Activated naive CD8-positive, alpha-beta T cell treated with anti-CD3 and anti-CD28 coated beads, Interleukin-2, amount 10 ng/mL, durations not matched to agents 7 days and 5 days (primary cell): ENCODE measurements around the gene ABCC3. TPM values are rescaled to one million over a fixed set of nuclear protein-coding genes. Genes with fewer than 3 reads are reported as not detected.

Experiments used
- ATAC-seq: fragments of 150-1000 bp; cut with Tn5 transposase; one replicate; pipeline ENCODE4 v1.10.0; 2021; ENCODE audit warnings: low read depth, moderate library complexity
- POLR2A ChIA-PET: fragments of 350-600 bp; sonication (Branson Sonifier 250); formaldehyde crosslinking; loops from one replicate; lab custom pipeline; 2021; ENCODE audit warnings: antibody characterized with exemption; lab: Charles Lee
- DNase-seq: peaks from one replicate; pipeline ENCODE4 v3.0.0; 2021
- H3K27ac Mint-ChIP-seq: one replicate; pipeline ENCODE4 v1.8.0; 2022; ENCODE audit warnings: mild to moderate bottlenecking, mixed read lengths
- H3K27me3 Mint-ChIP-seq: one replicate; pipeline ENCODE4 v1.8.0; 2022; ENCODE audit warnings: mild to moderate bottlenecking, moderate library complexity, mixed read lengths
- H3K36me3 Mint-ChIP-seq: one replicate; pipeline ENCODE4 v1.8.0; 2021; ENCODE audit warnings: mild to moderate bottlenecking, mixed read lengths
- H3K4me1 Mint-ChIP-seq: one replicate; pipeline ENCODE4 v1.8.0; 2021; ENCODE audit warnings: mixed read lengths
- H3K4me3 Mint-ChIP-seq: one replicate; pipeline ENCODE4 v1.8.0; 2022; ENCODE audit warnings: mild to moderate bottlenecking, moderate library complexity, mixed read lengths
- H3K9me3 Mint-ChIP-seq: one replicate; pipeline ENCODE4 v1.8.0; 2021; ENCODE audit warnings: mixed read lengths
- total RNA-seq, 2 experiments: library from RNA; stranded (reverse); gene quantifications; one replicate each; pipeline ENCODE4 v1.2.3, GENCODE V29; 2021

Gene ABCC3
- total RNA-seq, 2 experiments from 2014 or later, result 0.77 to 1.4 TPM

DNA sequence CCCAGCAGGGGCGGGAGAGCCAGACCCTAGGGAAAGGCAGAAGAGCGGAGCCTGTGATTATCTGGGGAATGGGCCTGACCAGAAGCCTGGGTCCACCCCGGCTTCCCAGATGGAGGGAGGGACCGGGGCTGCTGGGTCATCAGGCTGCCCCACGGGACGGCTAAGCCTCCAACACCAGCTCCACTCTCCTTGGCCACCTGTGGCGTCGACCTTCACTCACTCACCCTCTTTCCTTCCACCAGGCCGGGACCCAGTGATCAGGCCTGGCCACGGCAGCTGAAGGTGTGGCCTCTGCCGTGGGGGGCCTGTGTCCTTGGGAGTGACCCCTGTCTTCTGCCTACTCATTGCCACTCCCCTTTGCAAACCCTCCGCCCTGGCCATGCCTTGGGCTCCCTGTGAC lies 22.4 kb upstream of the ABCC3 start:
- no peak for ATAC-seq
- no peak for DNase-seq
- H3K4me1 Mint-ChIP-seq, result peaks cover 5% of the 10 kb centered on the region
- no peak overlapping the region for H3K4me3 Mint-ChIP-seq
- POLR2A ChIA-PET, result interaction anchor here (0.5 kb wide), 1 partner anchor 107 kb away, joined by 3 read pairs; the partner anchor contains the start of gene LUC7L3
- no peak overlapping the region for H3K27ac Mint-ChIP-seq
- no peaks in the 10 kb centered on the region for H3K36me3 Mint-ChIP-seq
- peaks cover 19% of the 10 kb centered on the region for H3K27me3 Mint-ChIP-seq
- no peaks in the 10 kb centered on the region for H3K9me3 Mint-ChIP-seq

DNA sequence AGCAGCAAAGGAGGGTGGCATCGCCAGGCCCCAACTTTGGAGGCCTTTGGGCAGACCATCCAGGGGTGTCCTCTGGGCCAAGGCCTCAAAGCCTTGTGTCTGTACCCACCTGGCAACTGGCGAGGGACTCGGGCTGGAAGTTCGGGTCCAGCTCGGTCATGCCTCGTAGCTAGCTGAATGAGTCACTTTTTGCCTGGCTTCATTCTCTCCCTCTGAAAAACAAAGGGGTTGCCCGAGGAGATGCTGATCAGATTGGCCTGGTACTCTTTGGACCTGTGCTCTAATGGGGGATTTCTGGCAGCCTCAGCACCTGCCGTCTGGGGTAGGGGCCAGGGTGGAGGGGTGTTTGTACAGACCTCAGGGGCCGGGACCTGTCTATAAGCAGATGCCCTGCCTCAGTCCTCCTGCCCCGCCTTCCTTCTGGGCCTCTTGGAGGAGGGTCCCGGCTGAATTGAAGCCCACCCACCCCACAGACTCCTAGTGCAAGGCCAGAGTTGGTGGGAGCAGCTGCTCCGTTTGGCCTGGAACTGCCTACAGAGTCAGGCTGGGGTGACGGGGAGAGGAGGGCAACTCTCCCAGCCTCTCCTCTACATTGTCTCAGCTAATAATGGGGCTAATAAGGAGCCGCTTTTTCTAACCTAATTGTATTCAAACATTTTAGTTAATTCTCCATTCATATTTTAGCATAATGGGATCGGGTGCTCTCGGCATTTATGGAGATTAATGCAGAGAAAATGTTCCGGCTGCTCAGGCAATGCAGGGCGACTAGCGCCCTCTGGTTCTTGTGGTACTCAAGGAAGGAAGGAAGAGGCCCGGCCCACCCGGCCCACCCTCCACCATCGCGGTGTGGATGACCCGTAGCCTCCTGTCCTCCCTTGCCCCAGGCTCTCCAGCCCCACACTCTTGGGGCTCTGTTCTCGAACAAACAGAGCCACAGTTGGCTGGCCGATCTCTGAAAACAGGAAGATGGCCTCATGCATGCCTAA lies 21.4 kb upstream of the ABCC3 start:
- Mint-ChIP-seq H3K36me3 (no peaks in the 10 kb centered on the region), H3K9me3 (no peaks in the 10 kb centered on the region), H3K27ac (no peak overlapping the region), H3K4me3 (no peak overlapping the region), H3K27me3 (peaks cover 17% of the 10 kb centered on the region), H3K4me1 (peaks cover 5% of the 10 kb centered on the region)
- no peak for DNase-seq
- no peak for ATAC-seq
- POLR2A ChIA-PET, result no interaction called here

DNA sequence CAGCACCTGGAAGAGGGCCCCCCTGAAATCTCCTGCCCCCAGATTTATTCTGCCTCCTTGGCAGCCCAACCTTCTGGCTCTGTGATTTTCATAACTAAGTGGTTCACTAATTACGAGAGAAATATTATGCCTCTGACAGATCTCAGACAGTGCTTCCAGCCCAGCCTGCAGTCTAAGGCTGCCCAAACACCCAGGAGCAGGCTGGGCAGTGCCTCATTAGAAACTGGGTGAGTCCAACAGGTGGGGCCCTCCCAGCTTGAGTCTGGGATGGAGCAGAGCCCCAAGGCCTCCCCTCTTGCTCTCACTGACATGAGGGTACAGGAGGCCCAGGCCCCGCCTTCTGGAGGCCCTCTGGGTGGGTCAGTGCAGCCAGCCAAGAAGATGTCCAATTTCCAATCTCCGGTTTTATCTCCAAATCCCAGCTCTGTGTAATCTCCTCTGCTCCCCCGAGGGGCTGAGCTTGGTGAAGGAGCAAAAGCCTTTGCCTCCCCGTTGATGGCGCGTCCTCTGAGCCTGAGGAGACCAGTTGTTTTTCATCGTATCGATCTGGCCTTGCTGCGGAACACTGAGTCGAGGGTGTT lies 20.1 kb upstream of the ABCC3 start:
- DNase-seq (no peak), ATAC-seq (peak; percentile 24)
- H3K36me3 Mint-ChIP-seq, result no peaks in the 10 kb centered on the region
- no peak overlapping the region for H3K4me3 Mint-ChIP-seq
- H3K9me3 Mint-ChIP-seq, result no peaks in the 10 kb centered on the region
- peaks cover 10% of the 10 kb centered on the region for H3K4me1 Mint-ChIP-seq
- peak overlapping the region; percentile 75 for H3K27ac Mint-ChIP-seq
- POLR2A ChIA-PET, result no interaction called here
- H3K27me3 Mint-ChIP-seq, result peaks cover 17% of the 10 kb centered on the region

GRCh38 chr17:50615828-50616227 lies 18.9 kb upstream of the ABCC3 start:
- H3K4me1 Mint-ChIP-seq, result peaks cover 10% of the 10 kb centered on the region
- H3K27me3 Mint-ChIP-seq, result peaks cover 20% of the 10 kb centered on the region
- POLR2A ChIA-PET, result no interaction called here
- H3K4me3 Mint-ChIP-seq, result no peak overlapping the region
- H3K9me3 Mint-ChIP-seq, result no peaks in the 10 kb centered on the region
- no peaks in the 10 kb centered on the region for H3K36me3 Mint-ChIP-seq
- ATAC-seq (no peak), DNase-seq (no peak)
- no peak overlapping the region for H3K27ac Mint-ChIP-seq

DNA sequence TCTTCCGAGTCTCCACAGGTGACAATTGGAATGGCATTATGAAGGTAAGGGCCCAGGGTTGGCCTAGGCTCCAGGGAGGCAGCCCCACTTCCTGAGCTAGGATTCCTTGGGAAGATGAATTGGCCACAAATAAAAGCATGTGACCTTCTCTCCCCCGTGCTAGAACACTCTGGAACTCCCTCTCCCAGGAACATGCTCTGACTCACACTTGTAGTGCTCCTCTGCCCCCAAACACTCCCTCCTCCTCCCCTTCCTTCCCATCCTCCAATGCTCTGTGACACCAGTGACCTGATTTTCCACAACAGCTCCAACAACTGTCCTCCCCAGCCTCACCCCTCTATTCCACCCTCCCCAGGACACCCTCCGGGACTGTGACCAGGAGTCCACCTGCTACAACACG lies 16.4 kb upstream of the ABCC3 start:
- ATAC-seq (no peak), DNase-seq (no peak)
- H3K9me3 Mint-ChIP-seq, result no peaks in the 10 kb centered on the region
- POLR2A ChIA-PET, result no interaction called here
- H3K27ac Mint-ChIP-seq, result no peak overlapping the region
- no peak overlapping the region for H3K4me3 Mint-ChIP-seq
- H3K36me3 Mint-ChIP-seq, result no peaks in the 10 kb centered on the region
- peaks cover 22% of the 10 kb centered on the region for H3K27me3 Mint-ChIP-seq
- peaks cover 10% of the 10 kb centered on the region for H3K4me1 Mint-ChIP-seq

GRCh38 chr17:50618941-50619340 lies 15.7 kb upstream of the ABCC3 start:
- peaks cover 10% of the 10 kb centered on the region for H3K4me1 Mint-ChIP-seq
- no peak overlapping the region for H3K4me3 Mint-ChIP-seq
- H3K36me3 Mint-ChIP-seq, result no peaks in the 10 kb centered on the region
- H3K27ac Mint-ChIP-seq, result no peak overlapping the region
- ATAC-seq, result no peak
- POLR2A ChIA-PET, result interaction anchor here (1.4 kb wide), 1 partner anchor 12 kb away, joined by 3 read pairs; no protein-coding TSS in a partner anchor
- no peaks in the 10 kb centered on the region for H3K9me3 Mint-ChIP-seq
- H3K27me3 Mint-ChIP-seq, result peaks cover 24% of the 10 kb centered on the region
- DNase-seq, result no peak

GRCh38 chr17:50619489-50619888 lies 15.2 kb upstream of the ABCC3 start:
- Mint-ChIP-seq H3K27ac (no peak overlapping the region), H3K27me3 (peaks cover 19% of the 10 kb centered on the region), H3K4me3 (no peak overlapping the region), H3K4me1 (peaks cover 5% of the 10 kb centered on the region), H3K36me3 (no peaks in the 10 kb centered on the region), H3K9me3 (no peaks in the 10 kb centered on the region)
- ATAC-seq (no peak), DNase-seq (no peak)
- POLR2A ChIA-PET, result interaction anchor here (1.4 kb wide), 1 partner anchor 11 kb away, joined by 3 read pairs; no protein-coding TSS in a partner anchor

DNA sequence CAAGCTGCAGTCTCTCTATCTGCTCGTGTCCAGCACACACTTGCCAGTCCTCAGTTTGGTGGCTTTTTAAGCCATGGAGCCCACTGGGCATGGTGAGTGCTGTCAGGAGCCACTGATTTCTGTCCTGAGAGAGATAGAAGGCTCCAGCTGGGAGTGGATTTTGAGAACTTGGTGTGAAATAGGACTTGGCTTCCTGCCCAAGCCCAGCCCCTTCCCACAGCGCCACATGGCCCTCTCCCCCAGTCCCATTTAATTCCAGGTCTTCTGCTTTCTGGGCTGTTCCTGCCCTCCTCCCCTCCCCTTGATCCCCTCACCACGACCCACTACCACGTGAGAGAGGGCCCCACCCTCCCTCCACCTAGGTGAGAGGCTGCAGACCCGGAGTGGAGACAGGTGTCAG lies 14.4 kb upstream of the ABCC3 start:
- no peak for DNase-seq
- ATAC-seq, result no peak
- Mint-ChIP-seq H3K4me3 (no peak overlapping the region), H3K27me3 (peaks cover 17% of the 10 kb centered on the region), H3K4me1 (peaks cover 5% of the 10 kb centered on the region), H3K9me3 (no peaks in the 10 kb centered on the region), H3K27ac (no peak overlapping the region), H3K36me3 (no peaks in the 10 kb centered on the region)
- POLR2A ChIA-PET, result interaction anchor here (1.4 kb wide), 1 partner anchor 10 kb away, joined by 3 read pairs; no protein-coding TSS in a partner anchor

- H3K27me3 Mint-ChIP-seq, result peaks cover 17% of the 10 kb centered on the region
- POLR2A ChIA-PET, result no interaction called here
- no peaks in the 10 kb centered on the region for H3K36me3 Mint-ChIP-seq
Observed at GRCh38 chr17:50620858-50621257, 13.8 kb upstream of the ABCC3 start.

DNA sequence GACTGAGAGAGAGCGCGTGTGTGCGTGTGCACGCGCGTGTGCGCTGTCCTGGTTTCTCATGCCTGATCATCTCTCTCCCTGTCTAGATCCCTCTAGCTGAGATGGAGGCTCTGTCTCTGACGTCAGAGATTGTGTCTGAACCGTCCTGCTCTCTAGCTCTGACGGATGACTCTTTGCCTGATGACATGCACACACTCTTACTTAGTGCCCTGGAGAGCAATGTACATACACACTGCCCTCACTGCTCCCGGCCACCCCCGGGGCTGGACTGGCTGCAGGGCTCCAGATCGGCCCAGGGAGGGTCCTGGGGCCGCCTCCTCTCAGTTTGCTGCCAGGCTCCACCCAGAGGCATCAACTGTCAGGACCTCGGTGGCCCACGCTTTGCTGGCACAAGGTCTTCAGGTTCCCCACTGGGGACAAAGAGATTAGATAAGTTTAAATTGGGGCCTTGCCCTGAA lies 13.1 kb upstream of the ABCC3 start:
- DNase-seq (no peak), ATAC-seq (no peak)
- Mint-ChIP-seq H3K27ac (no peak overlapping the region), H3K9me3 (no peaks in the 10 kb centered on the region), H3K4me1 (peaks cover 5% of the 10 kb centered on the region), H3K36me3 (no peaks in the 10 kb centered on the region), H3K27me3 (peaks cover 14% of the 10 kb centered on the region), H3K4me3 (no peak overlapping the region)
- POLR2A ChIA-PET, result no interaction called here

More at GRCh38 chr17:50620858-50621257, 13.8 kb upstream of the ABCC3 start:
- no peaks in the 10 kb centered on the region for H3K9me3 Mint-ChIP-seq
- peaks cover 5% of the 10 kb centered on the region for H3K4me1 Mint-ChIP-seq
- ATAC-seq, result no peak
- DNase-seq, result no peak
- H3K4me3 Mint-ChIP-seq, result no peak overlapping the region
- H3K27ac Mint-ChIP-seq, result no peak overlapping the region

GRCh38 chr17:50624321-50624934 lies 10.3 kb upstream of the ABCC3 start:
- no peak for ATAC-seq
- H3K36me3 Mint-ChIP-seq, result no peaks in the 10 kb centered on the region
- POLR2A ChIA-PET, result interaction anchor here (0.7 kb wide), 1 partner anchor 50 kb away, joined by 5 read pairs; no protein-coding TSS in a partner anchor
- peaks cover 7% of the 10 kb centered on the region for H3K4me1 Mint-ChIP-seq
- DNase-seq, result no peak
- no peaks in the 10 kb centered on the region for H3K9me3 Mint-ChIP-seq
- peaks cover 36% of the 10 kb centered on the region for H3K27me3 Mint-ChIP-seq
- no peak overlapping the region for H3K27ac Mint-ChIP-seq
- no peak overlapping the region for H3K4me3 Mint-ChIP-seq

DNA sequence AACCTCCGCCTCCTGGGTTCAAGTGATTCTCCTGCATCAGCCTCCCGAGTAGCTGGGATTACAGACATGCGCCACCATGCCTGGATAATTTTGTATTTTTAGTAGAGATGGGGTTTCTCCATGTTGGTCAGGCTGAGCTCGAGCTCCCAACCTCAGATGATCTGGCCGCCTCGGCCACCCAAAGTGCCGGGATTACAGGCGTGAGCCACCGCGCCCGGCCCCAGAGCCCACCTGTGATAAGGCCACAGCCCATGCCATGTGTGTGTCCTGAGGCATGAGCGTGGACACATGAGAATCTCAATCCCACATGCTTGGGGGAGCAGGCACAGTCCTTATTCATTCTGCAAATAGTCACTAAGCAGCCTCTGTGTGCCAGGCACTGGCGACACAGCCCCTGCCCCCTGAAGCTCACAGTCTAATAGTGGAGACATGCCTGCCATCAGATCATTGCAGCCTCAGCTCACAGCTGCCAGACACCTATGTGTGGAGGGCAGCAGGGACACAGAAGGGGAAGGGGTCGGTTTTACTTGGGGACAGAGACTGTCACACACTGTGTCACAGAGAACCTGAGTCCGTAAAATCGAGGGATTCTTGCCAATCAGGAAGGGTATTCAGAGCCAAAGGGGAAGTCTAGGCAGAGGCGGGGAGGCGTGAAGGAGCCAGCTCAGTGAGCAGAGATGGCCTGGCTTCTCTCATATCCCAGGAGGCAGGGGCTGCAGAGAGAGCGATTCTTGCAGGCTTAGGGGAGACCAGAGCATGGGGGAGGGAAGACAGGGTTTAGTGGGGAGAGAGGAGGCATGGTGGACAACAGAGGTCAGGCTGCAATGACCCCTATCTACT lies 9.4 kb upstream of the ABCC3 start:
- DNase-seq (no peak), ATAC-seq (no peak)
- Mint-ChIP-seq H3K4me3 (no peak overlapping the region), H3K9me3 (no peaks in the 10 kb centered on the region), H3K27ac (no peak overlapping the region), H3K4me1 (peaks cover 6% of the 10 kb centered on the region), H3K27me3 (peaks cover 41% of the 10 kb centered on the region), H3K36me3 (no peaks in the 10 kb centered on the region)
- POLR2A ChIA-PET, result interaction anchor here (0.7 to 1.4 kb wide), 2 partner anchors 50 to 79 kb away, joined by 4 to 5 read pairs; partner anchors contain the start of gene SPATA20
